Measurements from ENCODE around the gene MPP7. TPM values are rescaled to one million over a fixed set of nuclear protein-coding genes. Genes with fewer than 3 reads are reported as not detected.

MPP7 gene
- polyA plus RNA-seq, 1 experiment = 1.0 TPM

DNA sequence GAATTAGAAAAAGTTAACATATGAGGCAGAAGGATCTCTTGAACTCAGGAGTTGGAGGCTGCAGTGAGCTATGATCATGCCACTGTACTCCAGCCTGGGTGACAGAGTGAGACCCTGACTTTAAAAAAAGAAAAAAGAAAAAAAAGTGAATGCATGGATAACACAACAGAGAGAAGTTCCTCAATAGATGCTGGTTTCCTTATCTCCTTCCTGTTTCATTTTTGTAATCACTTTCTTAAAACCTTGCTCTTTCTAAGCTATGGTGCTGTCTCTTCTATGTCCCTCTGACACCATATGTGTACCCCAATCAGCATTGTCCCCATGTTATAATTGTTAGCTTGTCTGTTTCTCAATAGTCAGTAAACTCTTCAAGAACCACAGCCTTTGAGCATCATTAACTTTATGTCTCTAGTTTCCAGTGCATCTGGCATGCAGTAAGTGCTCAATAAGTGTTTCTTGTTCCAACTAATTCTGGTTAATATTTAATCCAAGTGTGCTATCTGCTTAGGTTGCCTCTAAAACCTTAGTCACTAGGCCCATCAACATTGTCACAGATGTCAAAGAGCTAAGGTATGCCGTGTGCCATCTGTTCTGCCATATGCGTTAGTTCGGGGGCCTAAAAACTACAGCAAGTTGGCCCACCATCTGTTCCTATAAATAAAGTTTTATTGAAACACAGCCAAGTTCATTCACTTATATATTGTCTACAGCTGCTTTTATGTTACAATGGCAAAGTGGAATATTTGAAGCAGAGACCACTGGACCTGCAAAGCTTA lies 36.2 kb downstream of the MPP7 start:
- TF ChIP-seq, protein P1, sequence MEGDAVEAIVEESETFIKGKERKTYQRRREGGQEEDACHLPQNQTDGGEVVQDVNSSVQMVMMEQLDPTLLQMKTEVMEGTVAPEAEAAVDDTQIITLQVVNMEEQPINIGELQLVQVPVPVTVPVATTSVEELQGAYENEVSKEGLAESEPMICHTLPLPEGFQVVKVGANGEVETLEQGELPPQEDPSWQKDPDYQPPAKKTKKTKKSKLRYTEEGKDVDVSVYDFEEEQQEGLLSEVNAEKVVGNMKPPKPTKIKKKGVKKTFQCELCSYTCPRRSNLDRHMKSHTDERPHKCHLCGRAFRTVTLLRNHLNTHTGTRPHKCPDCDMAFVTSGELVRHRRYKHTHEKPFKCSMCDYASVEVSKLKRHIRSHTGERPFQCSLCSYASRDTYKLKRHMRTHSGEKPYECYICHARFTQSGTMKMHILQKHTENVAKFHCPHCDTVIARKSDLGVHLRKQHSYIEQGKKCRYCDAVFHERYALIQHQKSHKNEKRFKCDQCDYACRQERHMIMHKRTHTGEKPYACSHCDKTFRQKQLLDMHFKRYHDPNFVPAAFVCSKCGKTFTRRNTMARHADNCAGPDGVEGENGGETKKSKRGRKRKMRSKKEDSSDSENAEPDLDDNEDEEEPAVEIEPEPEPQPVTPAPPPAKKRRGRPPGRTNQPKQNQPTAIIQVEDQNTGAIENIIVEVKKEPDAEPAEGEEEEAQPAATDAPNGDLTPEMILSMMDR (IDR thresholded peaks at IDR 0.05; ENCODE audit: insufficient read depth, low read depth, low read length) = no peak
- no peaks in the 10 kb centered on the region for H3K36me3 ChIP-seq (ENCODE audit: control insufficient read depth, insufficient read depth, low read length)
- CTCF ChIA-PET = interaction anchor here (1.0 to 1.5 kb wide), 3 partner anchors 8 to 115 kb away, joined by 4 to 7 read pairs (median 6); no protein-coding TSS in a partner anchor
- no peak overlapping the region for H3K4me3 ChIP-seq (ENCODE audit: low read depth, low read length)
- DNase-seq (ENCODE audit: low read depth) = no peak
- peaks cover 4% of the 10 kb centered on the region for H3K27me3 ChIP-seq (ENCODE audit: control insufficient read depth, insufficient read depth, low read length)
- POLR2A ChIA-PET = no interaction called here

DNA sequence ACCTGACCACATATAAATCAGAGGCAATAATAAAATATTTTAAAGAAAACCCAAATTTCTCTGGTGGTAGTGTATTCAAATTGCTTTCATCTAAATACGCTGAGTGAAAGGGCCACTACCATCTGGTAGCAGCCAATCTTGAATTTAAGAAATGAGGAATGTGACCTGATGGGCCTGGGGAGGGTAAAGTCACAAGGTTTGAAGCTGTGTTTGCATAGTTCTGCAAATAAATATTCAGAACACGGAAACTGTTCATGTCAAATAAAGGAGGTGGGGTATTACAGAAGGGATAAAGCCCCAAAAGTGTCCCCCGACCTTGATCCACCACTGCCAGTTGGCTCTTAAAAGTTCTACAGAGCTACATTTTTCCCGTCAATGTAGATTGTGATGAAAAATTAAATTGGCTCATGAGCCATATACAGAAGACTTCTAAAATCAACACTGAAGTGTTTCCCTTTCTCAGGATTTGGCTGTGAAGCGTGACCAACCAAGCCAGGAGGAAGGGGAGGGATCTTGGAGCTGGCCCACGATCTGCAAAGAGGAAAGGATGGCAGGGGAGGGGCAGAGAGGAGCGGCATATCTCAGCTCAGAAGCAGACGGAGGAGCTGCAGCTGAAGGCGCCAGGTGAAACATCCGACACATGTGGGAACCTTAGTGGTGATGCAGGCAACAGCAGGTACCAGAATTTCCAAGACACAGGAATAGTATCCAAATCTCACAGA lies 39.6 kb downstream of the MPP7 start:
- TF ChIP-seq, protein P1 (IDR thresholded peaks at IDR 0.05; ENCODE audit: insufficient read depth, low read depth, low read length) = no peak
- Histone ChIP-seq H3K4me3 (ENCODE audit: low read depth, low read length) (no peak overlapping the region), H3K27me3 (ENCODE audit: control insufficient read depth, insufficient read depth, low read length) (no peaks in the 10 kb centered on the region; the same call in 1 of the 2 replicates), H3K36me3 (ENCODE audit: control insufficient read depth, insufficient read depth, low read length) (no peaks in the 10 kb centered on the region)
- CTCF ChIA-PET = interaction anchor here (0.7 to 1.8 kb wide), 4 partner anchors 9 to 130 kb away, joined by 3 to 7 read pairs (median 4); no protein-coding TSS in a partner anchor
- DNase-seq (ENCODE audit: low read depth) = no peak
- POLR2A ChIA-PET = no interaction called here

DNA sequence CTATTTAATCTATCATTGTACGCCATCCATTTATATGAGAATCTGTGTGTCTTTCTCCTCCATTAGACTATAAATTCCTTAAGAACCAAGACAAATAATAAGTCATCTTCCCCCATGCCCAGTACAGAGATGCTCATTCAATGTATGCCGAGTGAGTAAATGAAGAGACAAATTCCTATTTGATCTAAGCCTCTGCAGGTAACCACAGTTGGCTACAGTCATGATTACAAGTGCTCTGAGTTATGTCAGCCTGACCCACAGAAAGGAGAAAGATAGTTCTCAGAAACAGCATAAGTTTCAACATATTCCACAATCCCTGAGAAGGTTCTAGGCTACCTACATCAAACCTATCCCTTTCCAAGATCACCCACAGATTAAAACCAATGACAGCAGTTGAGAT lies 46.1 kb downstream of the MPP7 start:
- Histone ChIP-seq H3K36me3 (ENCODE audit: control insufficient read depth, insufficient read depth, low read length) (no peaks in the 10 kb centered on the region), H3K27me3 (ENCODE audit: control insufficient read depth, insufficient read depth, low read length) (no peaks in the 10 kb centered on the region), H3K4me3 (ENCODE audit: low read depth, low read length) (no peak overlapping the region)
- no peak for DNase-seq (ENCODE audit: low read depth)
- ChIA-PET POLR2A (no interaction called here), CTCF (no interaction called here)
- TF ChIP-seq, protein P1 (IDR thresholded peaks at IDR 0.05; ENCODE audit: insufficient read depth, low read depth, low read length) = no peak

DNA sequence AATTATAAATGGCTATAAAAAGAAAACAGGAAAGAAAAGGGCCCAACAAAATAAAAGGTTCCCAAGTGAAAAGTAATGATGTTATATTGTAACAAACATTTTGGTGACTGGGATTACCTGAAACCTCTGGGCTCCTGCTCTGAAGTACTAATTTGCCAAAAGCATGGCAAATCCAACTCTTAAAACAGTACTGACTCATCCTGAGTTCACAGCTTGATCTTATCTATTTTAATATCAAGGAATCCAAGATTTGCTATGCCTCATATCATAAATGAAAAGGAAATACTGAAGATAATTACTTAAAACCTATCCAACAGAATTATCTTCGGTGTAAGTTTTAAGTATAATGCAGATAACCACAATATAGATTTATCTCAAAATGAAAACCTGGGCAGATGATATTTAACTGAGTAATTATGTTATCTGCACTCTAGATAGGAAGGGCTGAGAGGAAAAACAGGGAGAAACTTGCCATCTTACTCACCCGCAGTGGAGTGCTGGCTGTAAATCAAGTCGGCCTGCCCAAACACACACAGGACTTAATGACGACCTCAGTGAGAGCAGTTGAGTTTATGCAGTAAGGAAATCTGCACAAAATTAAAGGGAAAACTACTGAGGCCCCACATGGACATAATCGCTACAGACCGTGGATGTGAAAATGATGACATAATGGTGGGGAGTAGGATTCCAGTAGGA lies 48.4 kb downstream of the MPP7 start:
- TF ChIP-seq, protein P1 (IDR thresholded peaks at IDR 0.05; ENCODE audit: insufficient read depth, low read depth, low read length) = no peak
- DNase-seq (ENCODE audit: low read depth) = no peak
- ChIA-PET CTCF (interaction anchor here (0.6 to 5.4 kb wide), 5 partner anchors 8 to 142 kb away, joined by 3 to 119 read pairs (median 4); no protein-coding TSS in a partner anchor), POLR2A (interaction anchor here (0.6 kb wide), 1 partner anchor 63 kb away, joined by 3 read pairs; no protein-coding TSS in a partner anchor)
- H3K4me3 ChIP-seq (ENCODE audit: low read depth, low read length) = no peak overlapping the region
- no peaks in the 10 kb centered on the region for H3K27me3 ChIP-seq (ENCODE audit: control insufficient read depth, insufficient read depth, low read length)
- no peaks in the 10 kb centered on the region for H3K36me3 ChIP-seq (ENCODE audit: control insufficient read depth, insufficient read depth, low read length)

Data from BJ (cell line).